OCI-LY1 (cell line): ENCODE data around the gene SPACA7.

Experiments used
- CTCF ChIP-seq: fragments of 200-600 bp; sonication (generic), shearing (Covaris generic); IDR thresholded peaks from 2 replicates; pipeline ENCODE4 v1.5.1; 2017; ENCODE audit warnings: mild to moderate bottlenecking, antibody characterized with exemption, low read length, moderate library complexity, mixed read lengths
- EZH2 ChIP-seq: fragments of 200-600 bp; sonication (generic), shearing (Covaris generic); IDR thresholded peaks from 2 replicates; pipeline ENCODE4 v1.8.0; 2017; ENCODE audit warnings: borderline replicate concordance, mixed run types, mild to moderate bottlenecking, antibody characterized with exemption, low read length, moderate library complexity, mixed read lengths

GRCh38 chr13:112456138-112457056 lies 80.2 kb downstream of the SPACA7 start:
- TF ChIP-seq EZH2 (no peak), CTCF (no peak)
